Liver (tissue), 3 donors: Measurements from ENCODE around the gene PLA2G5.

Source experiments
- EGR1 ChIP-seq, 2 donors: IDR thresholded peaks; 2 replicates each; pipeline ENCODE4 v1.6.1; 2016 to 2018; ENCODE audit warnings: antibody characterized with exemption in 2 of 2, low read depth in 2 of 2
- GABPA ChIP-seq, 2 donors: IDR thresholded peaks in 1 of 2; conservative IDR thresholded peaks in 1 of 2; 2 replicates each; pipeline ENCODE4 v1.6.1; 2016; ENCODE audit warnings: antibody characterized with exemption in 2 of 2, mild to moderate bottlenecking in 1 of 2, moderate library complexity in 1 of 2
- NR2F2 ChIP-seq: IDR thresholded peaks from 2 replicates; pipeline ENCODE4 v1.6.1; 2016; ENCODE audit warnings: antibody characterized with exemption
- RAD21 ChIP-seq, 2 donors: IDR thresholded peaks; 2 replicates each; pipeline ENCODE4 v1.6.1; 2016; ENCODE audit warnings: antibody characterized with exemption in 2 of 2, mild to moderate bottlenecking in 2 of 2
- SP1 ChIP-seq: IDR thresholded peaks from 2 replicates; pipeline ENCODE4 v1.6.1; 2018; ENCODE audit warnings: antibody characterized with exemption, mild to moderate bottlenecking
- TAF1 ChIP-seq: conservative IDR thresholded peaks from 2 replicates; pipeline ENCODE4 v1.6.1; 2016; ENCODE audit warnings: antibody characterized with exemption, mild to moderate bottlenecking
- YY1 ChIP-seq: IDR thresholded peaks from 2 replicates; pipeline ENCODE4 v1.6.1; 2016; ENCODE audit warnings: antibody characterized with exemption, mild to moderate bottlenecking
- TF ChIP-seq, protein P1 (sequence below): fragments of 150-350 bp; IDR thresholded peaks from 2 replicates; pipeline ENCODE4 v1.5.1; 2017; ENCODE audit warnings: improper control_type of control experiment, low read depth, low read length; ENCODE audit not compliant: missing input control
- TF ChIP-seq, protein P2 (sequence below): IDR thresholded peaks from 2 replicates; pipeline ENCODE4 v1.6.1; 2016; ENCODE audit warnings: antibody characterized with exemption
- TF ChIP-seq, protein P3 (sequence below): IDR thresholded peaks from 2 replicates; pipeline ENCODE4 v1.6.1; 2016; ENCODE audit warnings: antibody characterized with exemption, mild to moderate bottlenecking
- donor health status: healthy.
- donor health status: healthy.

DNA sequence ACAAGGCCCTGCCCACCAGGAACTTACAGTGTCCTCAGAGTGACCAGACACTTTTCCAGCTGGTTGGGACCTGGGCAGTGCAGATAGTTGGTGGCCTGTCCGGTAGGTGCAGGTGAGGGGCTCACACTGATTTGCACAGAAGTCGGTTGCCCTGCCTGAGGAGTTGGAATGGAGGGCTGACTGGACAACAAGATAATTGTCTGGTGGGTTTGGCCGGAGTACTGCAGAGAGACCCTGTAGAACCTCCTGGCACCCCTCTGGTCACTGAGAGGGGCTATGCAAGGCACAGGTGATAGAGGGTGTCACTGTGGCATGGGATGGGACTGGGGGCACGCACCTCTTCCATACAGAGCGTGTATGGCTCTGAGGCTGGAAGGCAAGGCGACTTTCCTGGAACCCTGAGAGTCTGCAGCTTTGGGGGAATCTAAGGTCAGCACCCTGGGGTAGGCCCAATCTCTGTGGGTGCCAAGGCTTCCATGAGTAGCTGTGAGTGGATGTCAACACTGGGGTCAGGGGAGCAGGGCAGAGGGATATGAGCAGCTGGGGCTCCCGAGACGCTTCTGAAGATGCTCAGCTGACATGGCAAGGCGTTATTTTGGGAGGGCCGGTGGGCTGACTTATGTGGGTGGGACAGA lies 56.9 kb downstream of the PLA2G5 start:
- TF ChIP-seq, protein P1, sequence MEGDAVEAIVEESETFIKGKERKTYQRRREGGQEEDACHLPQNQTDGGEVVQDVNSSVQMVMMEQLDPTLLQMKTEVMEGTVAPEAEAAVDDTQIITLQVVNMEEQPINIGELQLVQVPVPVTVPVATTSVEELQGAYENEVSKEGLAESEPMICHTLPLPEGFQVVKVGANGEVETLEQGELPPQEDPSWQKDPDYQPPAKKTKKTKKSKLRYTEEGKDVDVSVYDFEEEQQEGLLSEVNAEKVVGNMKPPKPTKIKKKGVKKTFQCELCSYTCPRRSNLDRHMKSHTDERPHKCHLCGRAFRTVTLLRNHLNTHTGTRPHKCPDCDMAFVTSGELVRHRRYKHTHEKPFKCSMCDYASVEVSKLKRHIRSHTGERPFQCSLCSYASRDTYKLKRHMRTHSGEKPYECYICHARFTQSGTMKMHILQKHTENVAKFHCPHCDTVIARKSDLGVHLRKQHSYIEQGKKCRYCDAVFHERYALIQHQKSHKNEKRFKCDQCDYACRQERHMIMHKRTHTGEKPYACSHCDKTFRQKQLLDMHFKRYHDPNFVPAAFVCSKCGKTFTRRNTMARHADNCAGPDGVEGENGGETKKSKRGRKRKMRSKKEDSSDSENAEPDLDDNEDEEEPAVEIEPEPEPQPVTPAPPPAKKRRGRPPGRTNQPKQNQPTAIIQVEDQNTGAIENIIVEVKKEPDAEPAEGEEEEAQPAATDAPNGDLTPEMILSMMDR = no peak
- TF ChIP-seq NR2F2 (no peak), EGR1 (IDR thresholded peaks at IDR 0.05; ENCODE audit: low read depth in 2 of 2) (no peak), RAD21 (IDR thresholded peaks at IDR 0.05) (no peak), SP1 (no peak), YY1 (no peak), TAF1 (no peak), GABPA (IDR thresholded peaks at IDR 0.05 in 1 of 2, conservative IDR thresholded peaks at IDR 0.05 in 1 of 2) (no peak)
- TF ChIP-seq, protein P2, sequence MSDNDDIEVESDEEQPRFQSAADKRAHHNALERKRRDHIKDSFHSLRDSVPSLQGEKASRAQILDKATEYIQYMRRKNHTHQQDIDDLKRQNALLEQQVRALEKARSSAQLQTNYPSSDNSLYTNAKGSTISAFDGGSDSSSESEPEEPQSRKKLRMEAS = no peak
- TF ChIP-seq, protein P3, sequence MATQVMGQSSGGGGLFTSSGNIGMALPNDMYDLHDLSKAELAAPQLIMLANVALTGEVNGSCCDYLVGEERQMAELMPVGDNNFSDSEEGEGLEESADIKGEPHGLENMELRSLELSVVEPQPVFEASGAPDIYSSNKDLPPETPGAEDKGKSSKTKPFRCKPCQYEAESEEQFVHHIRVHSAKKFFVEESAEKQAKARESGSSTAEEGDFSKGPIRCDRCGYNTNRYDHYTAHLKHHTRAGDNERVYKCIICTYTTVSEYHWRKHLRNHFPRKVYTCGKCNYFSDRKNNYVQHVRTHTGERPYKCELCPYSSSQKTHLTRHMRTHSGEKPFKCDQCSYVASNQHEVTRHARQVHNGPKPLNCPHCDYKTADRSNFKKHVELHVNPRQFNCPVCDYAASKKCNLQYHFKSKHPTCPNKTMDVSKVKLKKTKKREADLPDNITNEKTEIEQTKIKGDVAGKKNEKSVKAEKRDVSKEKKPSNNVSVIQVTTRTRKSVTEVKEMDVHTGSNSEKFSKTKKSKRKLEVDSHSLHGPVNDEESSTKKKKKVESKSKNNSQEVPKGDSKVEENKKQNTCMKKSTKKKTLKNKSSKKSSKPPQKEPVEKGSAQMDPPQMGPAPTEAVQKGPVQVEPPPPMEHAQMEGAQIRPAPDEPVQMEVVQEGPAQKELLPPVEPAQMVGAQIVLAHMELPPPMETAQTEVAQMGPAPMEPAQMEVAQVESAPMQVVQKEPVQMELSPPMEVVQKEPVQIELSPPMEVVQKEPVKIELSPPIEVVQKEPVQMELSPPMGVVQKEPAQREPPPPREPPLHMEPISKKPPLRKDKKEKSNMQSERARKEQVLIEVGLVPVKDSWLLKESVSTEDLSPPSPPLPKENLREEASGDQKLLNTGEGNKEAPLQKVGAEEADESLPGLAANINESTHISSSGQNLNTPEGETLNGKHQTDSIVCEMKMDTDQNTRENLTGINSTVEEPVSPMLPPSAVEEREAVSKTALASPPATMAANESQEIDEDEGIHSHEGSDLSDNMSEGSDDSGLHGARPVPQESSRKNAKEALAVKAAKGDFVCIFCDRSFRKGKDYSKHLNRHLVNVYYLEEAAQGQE = no peak
